ENCODE data around the gene CCDC184. TPM values are rescaled to one million over a fixed set of nuclear protein-coding genes. Genes with fewer than 3 reads are reported as not detected.
A peak's percentile ranks its signal among the peaks of the same experiment; 100 is the strongest.

The CCDC184 gene
- total RNA-seq, 1 experiment from 2014 or later: not detected

DNA sequence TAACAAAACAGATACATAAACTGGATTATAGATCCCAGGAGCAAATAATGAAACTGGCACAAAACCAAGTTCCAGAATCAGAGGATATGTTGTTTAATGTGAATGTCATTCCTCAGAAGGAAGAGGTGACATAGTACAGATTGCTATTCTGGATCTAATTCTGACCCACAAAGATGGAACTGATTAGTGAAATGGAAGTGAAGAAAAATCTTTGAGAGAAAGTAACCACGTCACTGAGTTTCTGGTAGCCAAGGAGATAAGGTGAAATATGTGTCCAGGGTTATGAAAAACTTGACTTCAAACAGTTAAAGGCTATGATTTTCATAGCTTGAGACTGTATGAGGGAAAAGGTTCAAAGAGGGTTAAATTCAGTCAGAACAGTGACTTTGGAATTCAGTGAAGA, 11.4 kb downstream of the CCDC184 start:
- H3K27ac ChIP-seq: no peak overlapping the region
- no peaks in the 10 kb centered on the region for H3K36me3 ChIP-seq (ENCODE audit: low read depth)
- no peak for TF ChIP-seq EZH2 (IDR thresholded peaks at IDR 0.05; ENCODE audit: low read depth)
- TF ChIP-seq, protein P1, sequence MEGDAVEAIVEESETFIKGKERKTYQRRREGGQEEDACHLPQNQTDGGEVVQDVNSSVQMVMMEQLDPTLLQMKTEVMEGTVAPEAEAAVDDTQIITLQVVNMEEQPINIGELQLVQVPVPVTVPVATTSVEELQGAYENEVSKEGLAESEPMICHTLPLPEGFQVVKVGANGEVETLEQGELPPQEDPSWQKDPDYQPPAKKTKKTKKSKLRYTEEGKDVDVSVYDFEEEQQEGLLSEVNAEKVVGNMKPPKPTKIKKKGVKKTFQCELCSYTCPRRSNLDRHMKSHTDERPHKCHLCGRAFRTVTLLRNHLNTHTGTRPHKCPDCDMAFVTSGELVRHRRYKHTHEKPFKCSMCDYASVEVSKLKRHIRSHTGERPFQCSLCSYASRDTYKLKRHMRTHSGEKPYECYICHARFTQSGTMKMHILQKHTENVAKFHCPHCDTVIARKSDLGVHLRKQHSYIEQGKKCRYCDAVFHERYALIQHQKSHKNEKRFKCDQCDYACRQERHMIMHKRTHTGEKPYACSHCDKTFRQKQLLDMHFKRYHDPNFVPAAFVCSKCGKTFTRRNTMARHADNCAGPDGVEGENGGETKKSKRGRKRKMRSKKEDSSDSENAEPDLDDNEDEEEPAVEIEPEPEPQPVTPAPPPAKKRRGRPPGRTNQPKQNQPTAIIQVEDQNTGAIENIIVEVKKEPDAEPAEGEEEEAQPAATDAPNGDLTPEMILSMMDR (conservative IDR thresholded peaks at IDR 0.05): no peak
- no peak overlapping the region for H3K4me2 ChIP-seq
- intact Hi-C loops (cut with micrococcal nuclease; ENCODE audit: unreplicated experiment): no loop called here
- no peaks in the 10 kb centered on the region for H3K79me2 ChIP-seq (ENCODE audit: low read depth)
- H3F3A ChIP-seq (ENCODE audit: insufficient read depth, low read depth): peaks cover 11% of the 10 kb centered on the region
- peaks cover 16% of the 10 kb centered on the region; the same call in 1 of the 2 replicates for H3K4me1 ChIP-seq (replicated peaks; ENCODE audit: insufficient read depth)
- no peaks in the 10 kb centered on the region for H4K20me1 ChIP-seq (ENCODE audit: insufficient read depth)
- peak in 1 of 2 experiments; percentile 56 for DNase-seq
- H3K4me3 ChIP-seq: no peak overlapping the region
- no peaks in the 10 kb centered on the region for H3K27me3 ChIP-seq (ENCODE audit: insufficient read depth, low read depth)
- no peak overlapping the region for H2AFZ ChIP-seq
- H3K9me3 ChIP-seq (ENCODE audit: insufficient read depth, low read depth): no peaks in the 10 kb centered on the region
- ChIA-PET POLR2A (ENCODE audit: unreplicated experiment) (interaction anchor here (0.6 kb wide), 1 partner anchor 16 kb away, joined by 4 read pairs; no protein-coding TSS in a partner anchor), CTCF (no interaction called here)
- H3K9me2 ChIP-seq (ENCODE audit: insufficient read depth): no peaks in the 10 kb centered on the region
- BruUV-seq (replicated peaks): no TSS peak

DNA sequence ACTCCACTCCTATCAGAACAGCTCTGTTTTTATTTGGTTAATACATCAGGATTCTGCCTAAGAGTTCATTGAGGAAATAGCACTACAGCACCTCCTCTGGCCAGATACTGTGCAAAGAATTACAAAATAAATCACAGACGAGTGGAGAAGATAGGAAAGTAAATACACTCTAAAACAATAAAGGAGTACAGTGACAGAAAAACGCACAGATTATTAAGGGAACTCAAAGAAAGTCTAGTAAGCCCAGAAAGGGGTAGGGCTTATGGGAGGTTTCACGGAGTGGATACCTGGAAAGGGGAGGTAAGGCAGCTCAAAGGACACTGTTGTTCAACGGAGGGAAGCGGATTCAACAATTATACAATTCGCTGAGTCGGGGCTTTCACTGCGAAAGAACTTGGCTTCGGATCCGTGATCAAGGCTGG, 14.1 kb downstream of the CCDC184 start:
- Histone ChIP-seq H3K36me3 (ENCODE audit: low read depth) (no peaks in the 10 kb centered on the region), H3K9me2 (ENCODE audit: insufficient read depth) (no peaks in the 10 kb centered on the region), H2AFZ (peak overlapping the region; percentile 95), H3K27ac (peak overlapping the region; percentile 20; the same call in 1 of the 2 replicates), H3K4me1 (replicated peaks; ENCODE audit: insufficient read depth) (peaks cover 20% of the 10 kb centered on the region; the same call in 1 of the 2 replicates), H3K4me2 (peak overlapping the region; percentile 86), H3K4me3 (peak overlapping the region; percentile 84), H4K20me1 (ENCODE audit: insufficient read depth) (no peaks in the 10 kb centered on the region), H3K9me3 (ENCODE audit: insufficient read depth, low read depth) (no peaks in the 10 kb centered on the region), H3K27me3 (ENCODE audit: insufficient read depth, low read depth) (no peaks in the 10 kb centered on the region), H3K79me2 (ENCODE audit: low read depth) (no peaks in the 10 kb centered on the region), H3F3A (ENCODE audit: insufficient read depth, low read depth) (peaks cover 13% of the 10 kb centered on the region)
- POLR2A ChIA-PET (ENCODE audit: unreplicated experiment): interaction anchor here (0.6 to 0.8 kb wide), 3 partner anchors 11 to 461 kb away, joined by 3 to 6 read pairs (median 4); no protein-coding TSS in a partner anchor
- DNase-seq: peak in 1 of 2 experiments; percentile 48
- TSS peak; percentile 85 for BruUV-seq (replicated peaks)
- intact Hi-C loops (cut with micrococcal nuclease; ENCODE audit: unreplicated experiment): no loop called here
- TF ChIP-seq, protein P1 (conservative IDR thresholded peaks at IDR 0.05): peak; percentile 55; the same call in 1 of the 2 replicates
- no peak for TF ChIP-seq EZH2 (IDR thresholded peaks at IDR 0.05; ENCODE audit: low read depth)
- CTCF ChIA-PET: interaction anchor here (0.7 kb wide), 1 partner anchor 421 kb away, joined by 3 read pairs; no protein-coding TSS in a partner anchor

DNA sequence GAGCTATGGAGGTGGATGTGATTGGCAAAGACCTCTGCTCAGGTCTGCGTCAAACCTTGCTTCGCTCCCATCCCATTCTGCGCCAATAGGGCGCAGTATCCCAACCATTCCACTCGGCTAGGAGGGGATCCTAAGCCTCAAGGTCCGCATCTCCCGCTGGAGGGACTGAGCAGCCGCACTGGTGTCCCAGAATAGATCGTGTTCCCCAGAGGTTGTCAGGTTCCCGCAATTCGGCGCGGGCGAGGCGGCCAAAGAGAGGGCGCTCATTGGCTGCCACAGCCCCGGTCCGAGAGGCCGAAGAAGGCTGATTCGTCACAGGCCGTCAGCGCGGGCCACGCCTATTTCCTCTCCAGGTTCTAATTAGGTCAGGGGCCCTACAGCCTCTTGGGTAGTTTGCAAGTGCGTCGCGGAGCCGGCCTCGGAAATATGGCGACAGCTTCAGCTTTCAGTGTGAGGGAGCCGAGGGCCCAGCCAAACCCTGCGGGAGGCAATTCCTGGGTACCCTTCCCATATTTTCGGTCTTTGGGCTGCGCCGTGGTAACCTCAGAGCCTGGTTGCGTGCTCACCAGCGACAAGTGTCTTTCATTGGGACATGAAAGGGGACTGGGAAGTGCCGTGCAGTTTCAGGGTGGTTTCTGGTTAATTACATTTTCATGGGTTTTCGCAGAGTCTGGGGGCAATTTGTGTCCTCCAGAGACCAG, 14.7 kb downstream of the CCDC184 start:
- POLR2A ChIA-PET (ENCODE audit: unreplicated experiment): interaction anchor here (0.6 to 0.8 kb wide), 2 partner anchors 11 to 1102 kb away, joined by 6 to 9 read pairs; no protein-coding TSS in a partner anchor
- Histone ChIP-seq H4K20me1 (ENCODE audit: insufficient read depth) (no peaks in the 10 kb centered on the region), H3F3A (ENCODE audit: insufficient read depth, low read depth) (peaks cover 13% of the 10 kb centered on the region), H3K27me3 (ENCODE audit: insufficient read depth, low read depth) (no peaks in the 10 kb centered on the region), H2AFZ (peak overlapping the region; percentile 95), H3K4me2 (peak overlapping the region; percentile 86), H3K79me2 (ENCODE audit: low read depth) (no peaks in the 10 kb centered on the region), H3K9me3 (ENCODE audit: insufficient read depth, low read depth) (no peaks in the 10 kb centered on the region), H3K9me2 (ENCODE audit: insufficient read depth) (no peaks in the 10 kb centered on the region), H3K36me3 (ENCODE audit: low read depth) (no peaks in the 10 kb centered on the region), H3K4me3 (peak overlapping the region; percentile 84), H3K27ac (peak overlapping the region; percentile 49), H3K4me1 (replicated peaks; ENCODE audit: insufficient read depth) (peaks cover 20% of the 10 kb centered on the region; the same call in 1 of the 2 replicates)
- intact Hi-C loops (cut with micrococcal nuclease; ENCODE audit: unreplicated experiment): no loop called here
- no TSS peak for BruUV-seq (replicated peaks)
- CTCF ChIA-PET: no interaction called here
- peak; percentile 88 to 89 for DNase-seq
- no peak for TF ChIP-seq EZH2 (IDR thresholded peaks at IDR 0.05; ENCODE audit: low read depth)
- TF ChIP-seq, protein P1 (conservative IDR thresholded peaks at IDR 0.05): no peak

Data from PC-9 (cell line).